K562 (cell line): ENCODE data around the gene METAP1.

Source experiments
- CEBPB ChIP-seq: fragments of 450-650 bp; IDR thresholded peaks from 2 replicates; pipeline ENCODE4 v1.6.1; 2016; ENCODE audit warnings: missing genetic modification characterization, missing compliant biosample characterization
- EZH2 ChIP-seq: IDR thresholded peaks from 2 replicates; pipeline ENCODE4 v1.6.1; 2012; ENCODE audit warnings: low read depth, mild to moderate bottlenecking, inconsistent platforms, low read length, borderline replicate concordance
- NCOA2 ChIP-seq, 2 experiments: fragments of 450-650 bp; IDR thresholded peaks; 2 replicates each; pipeline ENCODE4 v1.6.1; 2018; ENCODE audit warnings: mild to moderate bottlenecking in 2 of 2, moderate library complexity in 1 of 2; ENCODE audit not compliant: partially characterized antibody in 2 of 2
- POLR2A ChIP-seq: fragments of 450-650 bp; conservative IDR thresholded peaks from 2 replicates; pipeline ENCODE4 v1.6.1; 2016
- RAD21 ChIP-seq, 2 experiments: fragments of 250-450 bp in 1 of 2; fragments of 450-650 bp in 1 of 2; sonication (Bioruptor Pico) in 1 of 2; formaldehyde crosslinking in 1 of 2; IDR thresholded peaks in 1 of 2; conservative IDR thresholded peaks in 1 of 2; 2 replicates each; pipeline versions ENCODE4 v1.4.0 to v1.8.0; 2020 to 2022; ENCODE audit warnings: mild to moderate bottlenecking in 2 of 2, moderate library complexity in 1 of 2
- SMC3 ChIP-seq: conservative IDR thresholded peaks from 2 replicates; pipeline ENCODE4 v1.6.1; 2011; ENCODE audit warnings: low read depth, low read length, improper control_type of control experiment; ENCODE audit not compliant: insufficient read depth
- TCF7 ChIP-seq: sonication (generic); IDR thresholded peaks from 2 replicates; pipeline ENCODE4 v1.6.1; 2016; ENCODE audit warnings: antibody characterized with exemption, borderline replicate concordance
- YBX1 ChIP-seq: fragments of 450-650 bp; IDR thresholded peaks from 2 replicates; pipeline ENCODE4 v1.7.1; 2016; ENCODE audit warnings: mild to moderate bottlenecking
- ZC3H4 ChIP-seq: sonication (generic); formaldehyde crosslinking; IDR thresholded peaks from 2 replicates; pipeline ENCODE4 v1.9.0; 2021; ENCODE audit warnings: missing genetic modification reagents, borderline replicate concordance
- TF ChIP-seq, protein P1 (sequence below), 2 experiments: fragments of 450-650 bp in 1 of 2; sonication (generic) in 1 of 2; formaldehyde crosslinking in 1 of 2; IDR thresholded peaks; 2 replicates each; pipeline versions ENCODE4 v1.7.1 to v1.9.0; 2016 to 2022; ENCODE audit warnings: inconsistent platforms in 1 of 2, mild to moderate bottlenecking in 1 of 2, missing genetic modification reagents in 1 of 2
- TF ChIP-seq, protein P2 (sequence below): fragments of 250-450 bp; sonication (Bioruptor Pico); IDR thresholded peaks from 2 replicates; pipeline ENCODE4 v1.5.0; 2020; ENCODE audit warnings: mild to moderate bottlenecking
- TF ChIP-seq, protein P3 (sequence below), 3 experiments: IDR thresholded peaks in 2 of 3; conservative IDR thresholded peaks in 1 of 3; 2 replicates each; pipeline ENCODE4 v1.5.1; 2011 to 2012; ENCODE audit warnings: low read length in 3 of 3, mild to moderate bottlenecking in 3 of 3, control low read depth in 2 of 3, improper control_type of control experiment in 1 of 3, inconsistent platforms in 1 of 3, low read depth in 1 of 3, mixed read lengths in 1 of 3, moderate library complexity in 1 of 3; ENCODE audit not compliant: insufficient read depth in 2 of 3

DNA sequence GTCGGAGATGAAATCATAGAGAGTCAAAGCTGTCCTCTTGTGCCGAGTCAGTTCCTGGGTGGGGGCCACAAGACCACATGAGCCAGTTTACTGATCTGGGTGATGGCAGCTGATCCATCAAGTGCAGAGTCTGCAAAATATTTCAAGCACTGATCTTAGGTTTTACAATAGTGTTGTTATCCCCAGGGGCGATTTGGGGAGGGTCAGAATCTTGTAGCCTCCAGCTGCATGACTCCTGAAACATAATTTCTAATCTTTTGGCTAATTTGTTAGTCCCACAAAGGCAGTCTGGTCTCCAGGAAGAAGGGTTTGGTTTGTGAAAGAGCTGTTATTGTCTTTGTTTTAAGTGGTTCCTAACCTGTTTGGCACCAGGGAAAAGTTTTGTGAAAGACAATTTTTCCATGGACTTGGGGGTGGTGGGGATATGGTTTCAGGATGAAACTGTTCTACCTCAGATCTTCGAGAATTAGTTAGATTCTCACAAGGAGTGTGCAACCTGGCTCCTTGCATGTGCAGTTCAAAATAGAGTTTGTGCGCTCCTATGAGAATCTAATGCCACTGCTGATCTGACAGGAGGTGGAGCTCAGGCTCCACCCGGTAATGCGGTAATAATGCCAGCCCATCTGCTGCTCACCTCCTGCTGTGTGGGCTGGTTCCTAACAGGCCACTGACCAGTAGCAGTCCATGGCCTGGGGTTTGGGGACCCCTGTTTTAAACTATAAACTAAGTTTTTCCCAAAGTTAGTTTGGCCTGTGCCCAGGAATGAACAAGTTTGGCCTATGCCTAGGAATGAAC, 29.2 kb downstream of the METAP1 start:
- TF ChIP-seq ZC3H4 (CRISPR knock-in tag): no peak
- no peak for TF ChIP-seq TCF7
- TF ChIP-seq, protein P1, sequence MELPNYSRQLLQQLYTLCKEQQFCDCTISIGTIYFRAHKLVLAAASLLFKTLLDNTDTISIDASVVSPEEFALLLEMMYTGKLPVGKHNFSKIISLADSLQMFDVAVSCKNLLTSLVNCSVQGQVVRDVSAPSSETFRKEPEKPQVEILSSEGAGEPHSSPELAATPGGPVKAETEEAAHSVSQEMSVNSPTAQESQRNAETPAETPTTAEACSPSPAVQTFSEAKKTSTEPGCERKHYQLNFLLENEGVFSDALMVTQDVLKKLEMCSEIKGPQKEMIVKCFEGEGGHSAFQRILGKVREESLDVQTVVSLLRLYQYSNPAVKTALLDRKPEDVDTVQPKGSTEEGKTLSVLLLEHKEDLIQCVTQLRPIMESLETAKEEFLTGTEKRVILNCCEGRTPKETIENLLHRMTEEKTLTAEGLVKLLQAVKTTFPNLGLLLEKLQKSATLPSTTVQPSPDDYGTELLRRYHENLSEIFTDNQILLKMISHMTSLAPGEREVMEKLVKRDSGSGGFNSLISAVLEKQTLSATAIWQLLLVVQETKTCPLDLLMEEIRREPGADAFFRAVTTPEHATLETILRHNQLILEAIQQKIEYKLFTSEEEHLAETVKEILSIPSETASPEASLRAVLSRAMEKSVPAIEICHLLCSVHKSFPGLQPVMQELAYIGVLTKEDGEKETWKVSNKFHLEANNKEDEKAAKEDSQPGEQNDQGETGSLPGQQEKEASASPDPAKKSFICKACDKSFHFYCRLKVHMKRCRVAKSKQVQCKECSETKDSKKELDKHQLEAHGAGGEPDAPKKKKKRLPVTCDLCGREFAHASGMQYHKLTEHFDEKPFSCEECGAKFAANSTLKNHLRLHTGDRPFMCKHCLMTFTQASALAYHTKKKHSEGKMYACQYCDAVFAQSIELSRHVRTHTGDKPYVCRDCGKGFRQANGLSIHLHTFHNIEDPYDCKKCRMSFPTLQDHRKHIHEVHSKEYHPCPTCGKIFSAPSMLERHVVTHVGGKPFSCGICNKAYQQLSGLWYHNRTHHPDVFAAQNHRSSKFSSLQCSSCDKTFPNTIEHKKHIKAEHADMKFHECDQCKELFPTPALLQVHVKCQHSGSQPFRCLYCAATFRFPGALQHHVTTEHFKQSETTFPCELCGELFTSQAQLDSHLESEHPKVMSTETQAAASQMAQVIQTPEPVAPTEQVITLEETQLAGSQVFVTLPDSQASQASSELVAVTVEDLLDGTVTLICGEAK (IDR thresholded peaks at IDR 0.05): no peak
- TF ChIP-seq, protein P1 (CRISPR knock-in tag; IDR thresholded peaks at IDR 0.05): no peak
- no peak for TF ChIP-seq YBX1
- no peak for TF ChIP-seq NCOA2 (IDR thresholded peaks at IDR 0.05; ENCODE audit: partially characterized antibody in 2 of 2)
- TF ChIP-seq, protein P2, sequence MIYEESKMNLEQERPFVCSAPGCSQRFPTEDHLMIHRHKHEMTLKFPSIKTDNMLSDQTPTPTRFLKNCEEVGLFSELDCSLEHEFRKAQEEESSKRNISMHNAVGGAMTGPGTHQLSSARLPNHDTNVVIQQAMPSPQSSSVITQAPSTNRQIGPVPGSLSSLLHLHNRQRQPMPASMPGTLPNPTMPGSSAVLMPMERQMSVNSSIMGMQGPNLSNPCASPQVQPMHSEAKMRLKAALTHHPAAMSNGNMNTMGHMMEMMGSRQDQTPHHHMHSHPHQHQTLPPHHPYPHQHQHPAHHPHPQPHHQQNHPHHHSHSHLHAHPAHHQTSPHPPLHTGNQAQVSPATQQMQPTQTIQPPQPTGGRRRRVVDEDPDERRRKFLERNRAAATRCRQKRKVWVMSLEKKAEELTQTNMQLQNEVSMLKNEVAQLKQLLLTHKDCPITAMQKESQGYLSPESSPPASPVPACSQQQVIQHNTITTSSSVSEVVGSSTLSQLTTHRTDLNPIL (CRISPR knock-in tag): no peak
- no peak for TF ChIP-seq RAD21 (CRISPR knock-in tag; conservative IDR thresholded peaks at IDR 0.05 in 1 of 2, IDR thresholded peaks at IDR 0.05 in 1 of 2)
- no peak for TF ChIP-seq SMC3
- no peak for TF ChIP-seq CEBPB (tag)
- TF ChIP-seq, protein P3, sequence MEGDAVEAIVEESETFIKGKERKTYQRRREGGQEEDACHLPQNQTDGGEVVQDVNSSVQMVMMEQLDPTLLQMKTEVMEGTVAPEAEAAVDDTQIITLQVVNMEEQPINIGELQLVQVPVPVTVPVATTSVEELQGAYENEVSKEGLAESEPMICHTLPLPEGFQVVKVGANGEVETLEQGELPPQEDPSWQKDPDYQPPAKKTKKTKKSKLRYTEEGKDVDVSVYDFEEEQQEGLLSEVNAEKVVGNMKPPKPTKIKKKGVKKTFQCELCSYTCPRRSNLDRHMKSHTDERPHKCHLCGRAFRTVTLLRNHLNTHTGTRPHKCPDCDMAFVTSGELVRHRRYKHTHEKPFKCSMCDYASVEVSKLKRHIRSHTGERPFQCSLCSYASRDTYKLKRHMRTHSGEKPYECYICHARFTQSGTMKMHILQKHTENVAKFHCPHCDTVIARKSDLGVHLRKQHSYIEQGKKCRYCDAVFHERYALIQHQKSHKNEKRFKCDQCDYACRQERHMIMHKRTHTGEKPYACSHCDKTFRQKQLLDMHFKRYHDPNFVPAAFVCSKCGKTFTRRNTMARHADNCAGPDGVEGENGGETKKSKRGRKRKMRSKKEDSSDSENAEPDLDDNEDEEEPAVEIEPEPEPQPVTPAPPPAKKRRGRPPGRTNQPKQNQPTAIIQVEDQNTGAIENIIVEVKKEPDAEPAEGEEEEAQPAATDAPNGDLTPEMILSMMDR (IDR thresholded peaks at IDR 0.05 in 2 of 3, conservative IDR thresholded peaks at IDR 0.05 in 1 of 3; ENCODE audit: insufficient read depth in 2 of 3, low read depth in 1 of 3, low read length in 3 of 3): peak in 2 of 3 experiments; percentile 13 to 30; a peak in 1 of 6 replicates
- no peak for TF ChIP-seq EZH2
- no peak for TF ChIP-seq POLR2A
